ENCODE data around the gene CTSV. TPM values are rescaled to one million over a fixed set of nuclear protein-coding genes. Genes with fewer than 3 reads are reported as not detected.

Gene CTSV
- total RNA-seq, 1 experiment from 2014 or later, result 21.4 TPM

DNA sequence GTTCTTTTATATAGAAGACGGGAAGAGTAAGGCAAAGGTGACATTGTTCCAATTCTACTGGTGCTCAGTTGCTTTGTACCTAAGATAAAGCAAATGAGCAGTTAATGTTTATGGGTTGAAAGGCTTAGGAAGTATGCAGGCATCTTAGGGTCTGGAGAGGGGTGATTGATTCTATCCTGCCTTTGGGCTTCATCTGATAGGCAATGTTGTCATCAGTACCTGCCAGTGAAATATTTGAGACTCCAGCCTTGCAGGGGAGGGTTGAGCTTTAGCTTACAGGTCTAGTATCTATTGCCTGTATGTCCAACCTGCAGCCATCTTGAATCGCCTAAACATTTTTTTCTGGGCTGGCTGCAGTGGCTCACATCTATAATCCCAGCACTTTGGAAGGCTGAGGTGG, 13.8 kb upstream of the CTSV start:
- Mint-ChIP-seq H3K9me3 (ENCODE audit: low read depth, unreplicated experiment) (no peaks in the 10 kb centered on the region), H3K4me3 (ENCODE audit: low read depth, unreplicated experiment) (no peak overlapping the region), H3K27me3 (ENCODE audit: unreplicated experiment) (no peaks in the 10 kb centered on the region), H3K4me1 (ENCODE audit: low read depth, unreplicated experiment) (no peaks in the 10 kb centered on the region), H3K27ac (ENCODE audit: unreplicated experiment) (no peak overlapping the region), H3K36me3 (ENCODE audit: insufficient read depth, unreplicated experiment) (no peaks in the 10 kb centered on the region)
- no peak for TF ChIP-seq CTCF (IDR thresholded peaks at IDR 0.05; ENCODE audit: unreplicated experiment)
- DNase-seq, result no peak
- intact Hi-C loops (cut with micrococcal nuclease; ENCODE audit: unreplicated experiment), result no loop called here
- BruUV-seq (replicated peaks), result no TSS peak
- CTCF ChIA-PET, result no interaction called here

DNA sequence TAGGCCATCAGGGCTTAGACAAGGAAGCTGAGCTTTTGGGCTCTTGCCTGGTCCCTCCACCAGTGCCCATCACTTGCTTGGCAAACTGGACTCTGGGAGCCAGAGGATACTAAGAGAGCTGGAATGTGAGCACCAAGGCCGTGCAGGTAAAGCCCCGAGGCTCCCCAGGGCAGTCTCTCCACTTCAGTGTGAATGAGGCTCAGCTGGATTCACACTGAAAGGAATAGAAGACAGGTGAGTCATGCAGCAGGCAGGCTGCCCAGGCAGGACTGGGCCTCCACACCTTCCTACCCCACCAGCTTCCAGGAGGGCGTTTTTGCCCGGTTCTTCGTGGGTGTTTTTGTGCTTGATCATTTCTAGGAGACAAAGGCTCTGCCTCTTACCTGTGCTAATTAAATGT, 7.3 kb upstream of the CTSV start:
- intact Hi-C loops (cut with micrococcal nuclease; ENCODE audit: unreplicated experiment), result no loop called here

DNA sequence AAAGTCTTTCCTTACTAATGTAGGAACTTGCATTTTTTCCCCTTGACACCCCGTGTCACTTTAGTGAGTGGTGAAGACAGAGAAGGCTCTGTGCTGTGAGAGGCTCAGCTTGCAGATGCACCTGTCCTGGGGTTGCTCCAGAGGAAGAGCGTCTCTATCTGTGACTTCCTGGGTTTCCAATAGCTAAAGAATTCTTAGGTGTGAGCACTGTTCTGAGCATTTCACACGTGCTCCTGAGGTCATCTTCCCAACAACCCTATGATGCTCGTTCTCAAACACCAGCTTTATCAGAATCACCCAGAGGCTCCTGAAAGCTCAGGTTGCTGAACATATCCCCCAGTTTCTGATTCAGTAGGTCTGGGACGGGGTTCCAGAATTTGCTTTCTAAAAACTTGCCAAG, 6.4 kb upstream of the CTSV start:
- H3K9me3 Mint-ChIP-seq (ENCODE audit: low read depth, unreplicated experiment), result no peaks in the 10 kb centered on the region
- no peaks in the 10 kb centered on the region for H3K36me3 Mint-ChIP-seq (ENCODE audit: insufficient read depth, unreplicated experiment)
- H3K27me3 Mint-ChIP-seq (ENCODE audit: unreplicated experiment), result no peaks in the 10 kb centered on the region
- H3K27ac Mint-ChIP-seq (ENCODE audit: unreplicated experiment), result no peak overlapping the region
- CTCF ChIA-PET, result no interaction called here
- H3K4me1 Mint-ChIP-seq (ENCODE audit: low read depth, unreplicated experiment), result peaks cover 34% of the 10 kb centered on the region
- DNase-seq, result no peak
- no peak overlapping the region for H3K4me3 Mint-ChIP-seq (ENCODE audit: low read depth, unreplicated experiment)
- intact Hi-C loops (cut with micrococcal nuclease; ENCODE audit: unreplicated experiment), result no loop called here
- TF ChIP-seq CTCF (IDR thresholded peaks at IDR 0.05; ENCODE audit: unreplicated experiment), result no peak
- BruUV-seq (replicated peaks), result no TSS peak

More for the DNA sequence above, 7.3 kb upstream of the CTSV start:
- H3K9me3 Mint-ChIP-seq (ENCODE audit: low read depth, unreplicated experiment), result no peaks in the 10 kb centered on the region
- H3K4me3 Mint-ChIP-seq (ENCODE audit: low read depth, unreplicated experiment), result no peak overlapping the region
- BruUV-seq (replicated peaks), result no TSS peak
- DNase-seq, result peak; percentile 80
- H3K36me3 Mint-ChIP-seq (ENCODE audit: insufficient read depth, unreplicated experiment), result no peaks in the 10 kb centered on the region
- H3K4me1 Mint-ChIP-seq (ENCODE audit: low read depth, unreplicated experiment), result peaks cover 26% of the 10 kb centered on the region
- CTCF ChIA-PET, result interaction anchor here (0.5 to 0.9 kb wide), 2 partner anchors 16 to 1876 kb away, joined by 3 to 4 read pairs; no protein-coding TSS in a partner anchor
- H3K27me3 Mint-ChIP-seq (ENCODE audit: unreplicated experiment), result no peaks in the 10 kb centered on the region
- TF ChIP-seq CTCF (IDR thresholded peaks at IDR 0.05; ENCODE audit: unreplicated experiment), result no peak
- H3K27ac Mint-ChIP-seq (ENCODE audit: unreplicated experiment), result no peak overlapping the region

- DNase-seq, result peak; percentile 44
- CTCF ChIA-PET, result interaction anchor here (0.6 to 1.3 kb wide), 5 partner anchors 21 to 1514 kb away, joined by 3 to 6 read pairs (median 5); no protein-coding TSS in a partner anchor
These were observed 3.0 kb upstream of the CTSV start for GRCh38 chr9:97041898-97042297.

More at GRCh38 chr9:97041898-97042297, 3.0 kb upstream of the CTSV start:
- no peak for TF ChIP-seq CTCF (IDR thresholded peaks at IDR 0.05; ENCODE audit: unreplicated experiment)
- Mint-ChIP-seq H3K9me3 (ENCODE audit: low read depth, unreplicated experiment) (no peaks in the 10 kb centered on the region), H3K4me1 (ENCODE audit: low read depth, unreplicated experiment) (peaks cover 34% of the 10 kb centered on the region), H3K27ac (ENCODE audit: unreplicated experiment) (peak overlapping the region; percentile 60), H3K4me3 (ENCODE audit: low read depth, unreplicated experiment) (no peak overlapping the region), H3K36me3 (ENCODE audit: insufficient read depth, unreplicated experiment) (peaks cover 15% of the 10 kb centered on the region), H3K27me3 (ENCODE audit: unreplicated experiment) (no peaks in the 10 kb centered on the region)
- BruUV-seq (replicated peaks), result no TSS peak
- intact Hi-C loops (cut with micrococcal nuclease; ENCODE audit: unreplicated experiment), result no loop called here
